Measurements from ENCODE around the gene ELMO2. TPM values are rescaled to one million over a fixed set of nuclear protein-coding genes. Genes with fewer than 3 reads are reported as not detected.

Gene ELMO2
- total RNA-seq, 1 donor from 2014 or later = 16.4 TPM

GRCh38 chr20:46368902-46369268 lies 37.5 kb downstream of the ELMO2 start:
- ATAC-seq (no peak), DNase-seq (ENCODE audit: low spot score) (no peak)

- no peak for ATAC-seq
Observed at GRCh38 chr20:46367967-46368901, 38.2 kb downstream of the ELMO2 start.

GRCh38 chr20:46367234-46367633 lies 39.2 kb downstream of the ELMO2 start:
- ATAC-seq (no peak), DNase-seq (ENCODE audit: low spot score) (no peak)

More at GRCh38 chr20:46367967-46368901, 38.2 kb downstream of the ELMO2 start:
- DNase-seq (ENCODE audit: low spot score) = no peak

GRCh38 chr20:46366826-46367225 lies 39.6 kb downstream of the ELMO2 start:
- no peak for DNase-seq (ENCODE audit: low spot score)
- no peak for ATAC-seq

DNA sequence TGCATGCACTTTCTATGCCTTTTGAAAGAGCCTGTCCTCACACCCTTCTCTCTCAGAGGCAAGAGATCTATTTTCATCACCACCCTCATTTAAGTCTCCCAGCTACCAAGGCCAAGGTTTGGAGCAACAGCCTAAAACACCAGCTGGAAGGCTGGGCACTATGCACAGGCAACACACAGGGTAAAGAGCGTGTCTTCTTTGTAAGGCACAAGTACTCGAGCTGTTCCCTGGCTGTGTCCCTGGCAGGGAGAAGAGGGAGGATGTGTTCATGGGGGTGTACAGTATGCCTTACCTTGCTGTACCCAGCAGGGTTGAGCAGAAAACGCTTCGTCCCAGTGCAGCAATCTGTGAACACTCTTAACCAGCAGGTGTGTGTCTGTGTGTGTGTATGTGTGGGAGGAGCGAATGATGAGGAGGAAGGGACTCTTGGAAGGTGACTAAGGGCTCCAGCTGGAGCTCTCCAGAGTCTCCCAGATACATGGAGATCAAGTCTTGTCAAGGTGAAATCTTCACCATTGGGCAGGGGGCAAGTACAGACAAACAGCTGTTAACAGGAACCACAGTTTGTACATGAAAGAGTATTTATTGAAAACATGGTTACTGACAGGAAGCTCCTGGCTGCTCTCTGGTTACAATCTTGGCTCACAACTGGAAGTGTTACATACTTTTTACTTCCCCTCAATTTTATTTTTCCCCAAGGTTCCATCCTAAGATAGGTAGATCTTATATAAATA lies 40.8 kb downstream of the ELMO2 start:
- DNase-seq (ENCODE audit: low spot score) (no peak), ATAC-seq (no peak)

- ATAC-seq (no peak), DNase-seq (ENCODE audit: low spot score) (no peak)
Observed at GRCh38 chr20:46364670-46365486, 41.5 kb downstream of the ELMO2 start.

DNA sequence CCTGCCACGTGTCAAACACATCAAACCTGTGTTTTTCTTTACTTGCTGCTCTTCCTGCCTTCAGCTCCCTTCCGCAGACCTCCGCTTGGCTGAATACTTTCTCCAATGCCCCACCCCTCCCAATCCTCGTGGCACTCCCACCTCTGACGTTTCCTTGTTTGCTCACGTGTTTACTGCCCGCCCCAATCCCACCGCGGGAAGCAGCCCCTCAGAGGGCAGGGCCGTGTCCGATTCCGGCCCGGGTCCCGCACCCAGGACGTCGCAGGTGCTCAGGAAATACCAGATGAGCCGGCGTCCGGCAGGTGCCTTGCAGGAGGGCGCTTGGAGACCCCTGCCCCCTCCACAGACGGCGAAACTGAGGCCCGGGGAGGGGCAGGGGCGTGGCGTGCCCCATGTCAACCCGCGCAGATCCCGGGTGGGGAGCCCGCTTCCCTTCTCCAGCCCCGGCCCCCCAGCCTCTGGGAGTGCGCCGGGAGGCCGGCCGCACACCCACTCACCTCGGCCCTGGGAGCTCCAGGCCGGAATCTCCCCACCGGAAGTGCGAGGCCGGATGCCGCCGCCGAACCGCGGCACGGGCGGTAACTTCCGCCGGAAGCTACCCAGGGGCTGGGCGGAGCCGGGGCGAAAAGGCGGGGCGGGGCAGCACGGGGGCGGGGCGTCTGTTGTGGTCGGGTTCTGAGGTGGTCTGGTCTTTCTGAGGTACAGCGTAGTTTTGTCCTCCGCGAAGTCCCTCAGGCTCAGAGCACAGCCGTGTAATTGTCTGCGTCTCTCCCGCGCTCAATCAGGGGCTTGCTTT lies 42.3 kb downstream of the ELMO2 start:
- peak; percentile 88 for DNase-seq (ENCODE audit: low spot score)
- ATAC-seq = peak; percentile 96

DNA sequence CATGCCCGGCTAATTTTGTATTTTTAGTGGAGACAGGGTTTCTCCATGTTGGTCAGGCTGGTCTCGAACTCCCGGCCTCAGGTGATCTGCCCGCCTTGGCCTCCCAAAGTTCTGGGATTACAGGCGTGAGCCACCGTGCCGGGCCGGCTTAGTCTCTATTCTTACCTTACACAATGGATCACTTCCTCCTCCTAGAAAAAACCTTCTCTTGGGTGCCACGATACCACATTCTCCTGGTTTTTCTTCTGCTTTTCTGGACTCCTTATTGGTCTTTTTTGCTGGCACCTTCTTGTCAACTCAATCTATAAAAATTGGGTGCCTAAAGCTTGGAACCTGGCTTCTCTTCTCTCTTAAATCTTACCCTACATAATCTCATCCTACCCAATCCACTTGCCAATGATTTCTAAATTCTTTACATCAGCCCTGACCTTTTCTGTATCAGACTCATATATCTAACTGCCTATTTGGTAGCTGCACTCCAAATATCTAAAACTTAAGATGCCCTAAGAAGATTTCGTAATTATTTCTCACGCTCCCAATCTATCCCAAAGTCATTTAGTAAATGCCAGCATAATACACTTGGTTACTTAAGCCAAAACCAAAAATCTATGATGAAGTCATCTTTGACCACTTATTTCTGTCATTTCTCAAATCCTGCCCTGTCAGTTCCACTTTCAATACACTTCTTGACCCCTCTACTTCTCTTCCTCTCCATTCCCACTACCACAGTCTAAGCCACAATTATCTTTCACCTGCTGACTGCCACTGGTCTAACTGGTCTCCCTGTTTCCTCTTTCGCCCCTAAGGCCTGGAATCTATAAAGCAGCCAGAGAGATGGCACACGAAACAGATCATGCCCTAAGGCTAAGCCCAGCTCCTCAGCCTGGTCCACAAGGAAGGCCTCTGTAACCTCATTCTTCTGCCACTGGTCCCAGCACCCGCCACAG lies 43.2 kb downstream of the ELMO2 start:
- no peak for DNase-seq (ENCODE audit: low spot score)
- no peak for ATAC-seq

- ATAC-seq (no peak), DNase-seq (ENCODE audit: low spot score) (no peak)
Observed at GRCh38 chr20:46361811-46362210, 44.6 kb downstream of the ELMO2 start.

DNA sequence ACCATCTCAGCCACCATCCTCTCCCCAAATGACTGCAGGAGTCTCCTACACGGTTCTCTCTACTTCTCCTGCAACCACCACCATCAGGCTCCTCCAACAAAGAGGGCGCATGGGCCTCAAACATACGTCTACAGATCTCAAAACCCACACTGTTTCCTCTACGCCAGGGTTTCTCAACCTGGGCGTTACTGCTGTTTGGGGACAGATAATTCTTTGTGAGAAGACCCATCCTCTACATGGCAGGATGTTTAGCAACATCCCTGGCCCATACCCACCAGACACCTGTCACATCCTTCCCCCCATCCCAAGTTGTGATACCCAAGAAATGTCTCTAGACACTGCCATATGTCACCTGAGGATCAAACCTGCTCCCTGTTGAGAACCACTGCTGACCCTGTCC lies 45.0 kb downstream of the ELMO2 start:
- no peak for DNase-seq (ENCODE audit: low spot score)
- ATAC-seq = no peak

- ATAC-seq (no peak), DNase-seq (ENCODE audit: low spot score) (no peak)
Observed at GRCh38 chr20:46359233-46359751, 47.1 kb downstream of the ELMO2 start.

DNA sequence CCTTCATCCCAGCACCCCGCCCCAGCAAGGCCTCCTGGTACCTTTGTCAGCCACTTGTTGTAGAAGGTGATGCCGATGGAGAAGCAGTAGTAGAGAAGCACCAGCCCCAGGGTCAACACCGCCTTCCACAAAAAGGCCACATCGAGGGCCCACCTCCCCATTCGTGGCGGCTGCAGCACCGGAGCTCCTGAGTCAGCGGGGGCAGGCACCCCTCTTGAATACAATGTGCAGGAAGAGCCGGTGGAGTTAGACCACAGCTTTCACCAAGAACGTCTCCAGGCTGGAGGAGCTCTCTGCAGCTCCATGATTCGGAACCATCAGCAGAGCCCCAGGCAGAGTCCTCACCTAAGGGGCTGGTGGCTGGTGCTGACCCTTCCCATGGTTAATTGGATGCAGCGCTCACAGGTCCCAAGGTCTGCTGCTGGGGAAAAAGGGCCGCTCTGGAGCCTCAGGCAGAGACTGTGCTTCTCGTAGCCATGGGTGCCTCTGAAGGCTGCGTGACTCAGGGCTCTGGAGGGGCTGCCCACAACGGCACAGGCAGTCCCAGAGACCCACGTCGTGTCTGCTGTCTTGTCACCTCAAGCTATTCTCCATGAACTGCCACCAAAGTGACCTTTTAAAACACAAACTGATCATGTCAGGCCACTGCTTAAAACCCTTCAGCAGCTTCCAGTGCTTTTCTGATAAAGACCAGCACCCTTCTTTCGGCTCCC lies 47.9 kb downstream of the ELMO2 start:
- ATAC-seq (no peak), DNase-seq (ENCODE audit: low spot score) (no peak)

DNA sequence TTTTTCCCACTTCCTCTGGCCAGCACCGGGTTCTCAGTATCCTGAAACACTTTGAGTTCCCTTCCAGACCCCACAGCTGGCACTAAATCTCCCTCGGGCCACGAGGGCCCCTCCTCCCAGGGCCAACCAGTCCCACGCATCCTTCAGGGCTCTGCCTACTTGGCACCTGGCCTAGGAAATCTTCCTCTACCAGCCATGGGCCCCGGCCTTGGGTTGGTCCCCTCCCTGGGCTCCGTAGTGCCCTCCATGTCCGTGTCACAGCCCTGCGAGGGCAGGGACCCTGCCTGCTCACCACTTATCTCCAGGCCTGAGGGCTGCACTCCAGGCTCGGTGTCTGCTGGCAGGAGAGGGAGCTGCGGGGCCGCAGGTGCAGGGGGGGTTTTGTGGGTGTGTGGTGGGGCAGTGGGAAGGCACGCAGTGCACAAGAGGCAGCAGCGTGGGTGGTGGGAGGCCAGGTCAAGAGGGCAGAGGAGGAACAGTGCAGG lies 49.3 kb downstream of the ELMO2 start:
- ATAC-seq (peak; percentile 73), DNase-seq (ENCODE audit: low spot score) (no peak)

DNA sequence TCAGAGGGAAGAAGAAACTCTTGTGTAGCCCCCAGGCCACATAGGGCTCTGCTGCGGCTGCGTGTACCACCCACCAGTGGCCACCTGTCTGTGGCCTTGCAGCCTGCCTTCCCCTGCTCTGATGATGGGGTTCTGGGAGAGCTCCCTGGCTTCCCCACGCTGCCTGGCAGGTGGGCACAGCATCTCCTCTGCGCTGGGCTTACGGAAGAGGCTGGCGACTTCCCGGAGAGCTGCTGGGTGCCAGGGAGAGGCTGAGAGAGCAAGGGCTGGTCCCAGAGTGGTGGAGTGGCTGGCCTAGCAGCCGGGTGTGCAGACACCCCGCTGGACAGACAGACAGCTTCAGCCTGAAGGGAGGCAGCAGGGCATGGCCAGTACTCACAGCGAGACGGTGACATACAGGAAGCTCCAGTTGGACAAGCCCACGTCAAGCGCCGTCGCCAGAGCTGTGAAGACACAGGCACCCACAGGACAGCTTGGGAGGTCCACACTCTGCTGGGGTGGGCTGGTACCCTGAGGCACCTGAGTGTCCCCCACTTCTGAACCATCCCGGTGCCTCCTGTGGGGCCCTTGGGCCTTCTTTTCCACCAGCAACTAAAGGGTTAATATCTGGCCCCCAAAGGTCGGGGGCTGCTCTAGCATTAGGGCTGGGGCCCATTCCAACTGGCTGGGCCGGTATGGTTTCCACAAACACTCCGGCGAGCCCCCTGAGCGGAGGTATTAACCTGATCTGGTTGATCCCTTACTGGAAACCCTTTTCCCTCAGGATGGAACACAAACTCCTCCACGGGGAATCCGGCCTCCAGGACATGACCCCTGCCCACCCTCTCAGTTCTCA lies 50.0 kb downstream of the ELMO2 start:
- ATAC-seq (no peak), DNase-seq (ENCODE audit: low spot score) (no peak)

DNA sequence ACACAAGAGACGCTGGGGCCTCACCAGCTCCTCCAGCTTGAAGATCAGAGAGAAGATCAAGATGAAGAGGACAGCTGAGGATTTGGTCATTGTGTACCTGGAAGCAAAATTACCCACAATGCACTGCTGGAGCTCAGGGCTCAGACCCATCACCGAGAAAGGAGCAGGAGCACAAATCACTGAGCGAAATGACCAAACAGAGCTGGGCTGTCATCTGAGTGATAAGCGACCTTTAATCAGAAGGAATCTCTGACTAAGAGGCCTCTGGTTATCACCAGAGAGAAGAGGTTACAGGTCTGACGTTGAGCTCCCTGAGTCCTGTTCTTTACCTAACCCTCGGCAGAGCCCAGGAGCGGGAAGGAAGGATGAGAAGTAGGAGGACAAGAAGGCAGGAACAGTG lies 50.6 kb downstream of the ELMO2 start:
- ATAC-seq (no peak), DNase-seq (ENCODE audit: low spot score) (no peak)

GRCh38 chr20:46354920-46355654 lies 51.3 kb downstream of the ELMO2 start:
- ATAC-seq = no peak
- DNase-seq (ENCODE audit: low spot score) = no peak

DNA sequence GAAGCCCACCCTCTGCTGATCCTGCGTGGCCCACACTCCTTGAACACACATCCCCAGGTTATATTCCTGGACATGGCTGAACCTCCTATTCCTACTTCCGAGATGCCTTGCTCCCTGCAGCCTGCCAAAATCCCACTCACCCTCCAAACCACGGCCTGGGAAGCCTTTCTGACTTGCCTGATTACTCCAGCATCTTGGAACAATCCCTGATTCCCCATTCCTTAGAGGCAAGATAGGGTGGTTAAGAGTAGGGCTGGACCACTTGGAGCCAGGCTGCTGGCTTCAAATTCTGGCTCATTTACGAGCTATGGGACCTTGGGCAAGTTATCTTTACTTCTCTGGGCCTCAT lies 52.2 kb downstream of the ELMO2 start:
- DNase-seq (ENCODE audit: low spot score) (no peak), ATAC-seq (no peak)

All from left lobe of liver (tissue), 2 donors.